ENCODE data around the gene TUBA1C.

Gene TUBA1C

GRCh38 chr12:49273726-49274395, 9.0 kb downstream of the TUBA1C start:
- H4K20me1 ChIP-seq (ENCODE audit: low read depth, low read length) = 0 out of 2 replicates have a peak, but pooled peaks cover 3% of the 10 kb centered on the region
- no peaks in the 10 kb centered on the region for H3K27me3 ChIP-seq (ENCODE audit: low read length)
- H3F3A ChIP-seq (ENCODE audit: insufficient read depth) = peaks cover 24% of the 10 kb centered on the region
- H3K36me3 ChIP-seq (ENCODE audit: low read length) = peaks cover 17% of the 10 kb centered on the region
- H3K9ac ChIP-seq (ENCODE audit: low read length) = no peak overlapping the region
- H3K4me3 ChIP-seq (ENCODE audit: insufficient read depth, low read length, poor library complexity, severe bottlenecking) = no peak overlapping the region
- no peaks in the 10 kb centered on the region for H3K79me2 ChIP-seq (ENCODE audit: insufficient read depth, low read length)
- H3K4me2 ChIP-seq (ENCODE audit: low read depth, low read length, poor library complexity, severe bottlenecking) = no peak overlapping the region
- TF ChIP-seq EZH2phosphoT487 (conservative IDR thresholded peaks at IDR 0.05; ENCODE audit: low read length) (no peak), CTCF (IDR thresholded peaks at IDR 0.05; ENCODE audit: insufficient read depth, low read length, poor library complexity, severe bottlenecking) (no peak)
- H3K27ac ChIP-seq (ENCODE audit: low read depth, low read length) = no peak overlapping the region
- no peaks in the 10 kb centered on the region for H3K9me2 ChIP-seq (replicated peaks; ENCODE audit: insufficient read depth, low read length)
- H2AFZ ChIP-seq (ENCODE audit: low read depth, low read length, severe bottlenecking) = no peak overlapping the region
- H3K9me3 ChIP-seq (ENCODE audit: insufficient read depth, low read length) = no peaks in the 10 kb centered on the region

- Histone ChIP-seq H3K27ac (ENCODE audit: low read depth, low read length) (no peak overlapping the region), H3F3A (ENCODE audit: insufficient read depth) (peaks cover 24% of the 10 kb centered on the region)
- TF ChIP-seq EZH2phosphoT487 (conservative IDR thresholded peaks at IDR 0.05; ENCODE audit: low read length) (no peak), CTCF (IDR thresholded peaks at IDR 0.05; ENCODE audit: insufficient read depth, low read length, poor library complexity, severe bottlenecking) (no peak)
Measured at GRCh38 chr12:49274396-49275069, 9.7 kb downstream of the TUBA1C start.

GRCh38 chr12:49276304-49277290, 11.7 kb downstream of the TUBA1C start:
- Histone ChIP-seq H3K4me2 (ENCODE audit: low read depth, low read length, poor library complexity, severe bottlenecking) (no peak overlapping the region), H4K20me1 (ENCODE audit: low read depth, low read length) (no peaks in the 10 kb centered on the region), H3K9me2 (replicated peaks; ENCODE audit: insufficient read depth, low read length) (no peaks in the 10 kb centered on the region), H3F3A (ENCODE audit: insufficient read depth) (peaks cover 19% of the 10 kb centered on the region), H2AFZ (ENCODE audit: low read depth, low read length, severe bottlenecking) (no peak overlapping the region), H3K79me2 (ENCODE audit: insufficient read depth, low read length) (no peaks in the 10 kb centered on the region), H3K9ac (ENCODE audit: low read length) (no peak overlapping the region), H3K36me3 (ENCODE audit: low read length) (peaks cover 2% of the 10 kb centered on the region), H3K27ac (ENCODE audit: low read depth, low read length) (no peak overlapping the region), H3K4me3 (ENCODE audit: insufficient read depth, low read length, poor library complexity, severe bottlenecking) (no peak overlapping the region), H3K9me3 (ENCODE audit: insufficient read depth, low read length) (no peaks in the 10 kb centered on the region), H3K27me3 (ENCODE audit: low read length) (no peaks in the 10 kb centered on the region)
- TF ChIP-seq CTCF (IDR thresholded peaks at IDR 0.05; ENCODE audit: insufficient read depth, low read length, poor library complexity, severe bottlenecking) (no peak), EZH2phosphoT487 (conservative IDR thresholded peaks at IDR 0.05; ENCODE audit: low read length) (no peak)

More at GRCh38 chr12:49274396-49275069, 9.7 kb downstream of the TUBA1C start:
- H3K9me2 ChIP-seq (replicated peaks; ENCODE audit: insufficient read depth, low read length) = no peaks in the 10 kb centered on the region
- no peaks in the 10 kb centered on the region for H3K27me3 ChIP-seq (ENCODE audit: low read length)
- H2AFZ ChIP-seq (ENCODE audit: low read depth, low read length, severe bottlenecking) = no peak overlapping the region
- no peaks in the 10 kb centered on the region for H3K79me2 ChIP-seq (ENCODE audit: insufficient read depth, low read length)
- H3K36me3 ChIP-seq (ENCODE audit: low read length) = peaks cover 17% of the 10 kb centered on the region
- no peak overlapping the region for H3K4me3 ChIP-seq (ENCODE audit: insufficient read depth, low read length, poor library complexity, severe bottlenecking)
- no peak overlapping the region for H3K4me2 ChIP-seq (ENCODE audit: low read depth, low read length, poor library complexity, severe bottlenecking)
- no peak overlapping the region for H3K9ac ChIP-seq (ENCODE audit: low read length)
- 0 out of 2 replicates have a peak, but pooled peaks cover 3% of the 10 kb centered on the region for H4K20me1 ChIP-seq (ENCODE audit: low read depth, low read length)
- H3K9me3 ChIP-seq (ENCODE audit: insufficient read depth, low read length) = no peaks in the 10 kb centered on the region
